ENCODE results near the gene WWOX.

WWOX gene

GRCh38 chr16:78942625-78943245 is 843.3 kb downstream of the WWOX start:
- H3K4me3 ChIP-seq (ENCODE audit: low read length) = no peak overlapping the region
- no peak for TF ChIP-seq ZNF274 (IDR thresholded peaks at IDR 0.05; ENCODE audit: low read depth, low read length)

GRCh38 chr16:78945336-78945735 is 845.9 kb downstream of the WWOX start:
- TF ChIP-seq ZNF274 (IDR thresholded peaks at IDR 0.05; ENCODE audit: low read depth, low read length) = no peak
- no peak overlapping the region for H3K4me3 ChIP-seq (ENCODE audit: low read length)

- H3K4me3 ChIP-seq (ENCODE audit: low read length) = no peak overlapping the region
- no peak for TF ChIP-seq ZNF274 (IDR thresholded peaks at IDR 0.05; ENCODE audit: low read depth, low read length)
Measured at GRCh38 chr16:78946556-78946955, 847.1 kb downstream of the WWOX start.

GRCh38 chr16:78950768-78951167 is 851.3 kb downstream of the WWOX start:
- no peak for TF ChIP-seq ZNF274 (IDR thresholded peaks at IDR 0.05; ENCODE audit: low read depth, low read length)
- no peak overlapping the region for H3K4me3 ChIP-seq (ENCODE audit: low read length)

GRCh38 chr16:78952630-78953029 is 853.2 kb downstream of the WWOX start:
- no peak for TF ChIP-seq ZNF274 (IDR thresholded peaks at IDR 0.05; ENCODE audit: low read depth, low read length)
- H3K4me3 ChIP-seq (ENCODE audit: low read length) = no peak overlapping the region

- no peak for TF ChIP-seq ZNF274 (IDR thresholded peaks at IDR 0.05; ENCODE audit: low read depth, low read length)
- no peak overlapping the region for H3K4me3 ChIP-seq (ENCODE audit: low read length)
Measured at GRCh38 chr16:78953526-78953925, 854.1 kb downstream of the WWOX start.

GRCh38 chr16:78955206-78955605 is 855.8 kb downstream of the WWOX start:
- no peak overlapping the region for H3K4me3 ChIP-seq (ENCODE audit: low read length)
- no peak for TF ChIP-seq ZNF274 (IDR thresholded peaks at IDR 0.05; ENCODE audit: low read depth, low read length)

GRCh38 chr16:78956859-78957258 is 857.4 kb downstream of the WWOX start:
- H3K4me3 ChIP-seq (ENCODE audit: low read length) = no peak overlapping the region
- TF ChIP-seq ZNF274 (IDR thresholded peaks at IDR 0.05; ENCODE audit: low read depth, low read length) = no peak

- TF ChIP-seq ZNF274 (IDR thresholded peaks at IDR 0.05; ENCODE audit: low read depth, low read length) = no peak
- no peak overlapping the region for H3K4me3 ChIP-seq (ENCODE audit: low read length)
Measured at GRCh38 chr16:78957317-78958100, 858.1 kb downstream of the WWOX start.

GRCh38 chr16:78961464-78961863 is 862.0 kb downstream of the WWOX start:
- TF ChIP-seq ZNF274 (IDR thresholded peaks at IDR 0.05; ENCODE audit: low read depth, low read length) = no peak
- H3K4me3 ChIP-seq (ENCODE audit: low read length) = peak overlapping the region; percentile 61; the same call in 1 of the 2 replicates

GRCh38 chr16:78962457-78962929 is 863.0 kb downstream of the WWOX start:
- H3K4me3 ChIP-seq (ENCODE audit: low read length) = no peak overlapping the region
- no peak for TF ChIP-seq ZNF274 (IDR thresholded peaks at IDR 0.05; ENCODE audit: low read depth, low read length)

GRCh38 chr16:78967948-78968347 is 868.5 kb downstream of the WWOX start:
- no peak overlapping the region for H3K4me3 ChIP-seq (ENCODE audit: low read length)
- no peak for TF ChIP-seq ZNF274 (IDR thresholded peaks at IDR 0.05; ENCODE audit: low read depth, low read length)

GRCh38 chr16:78969721-78970120 is 870.3 kb downstream of the WWOX start:
- TF ChIP-seq ZNF274 (IDR thresholded peaks at IDR 0.05; ENCODE audit: low read depth, low read length) = no peak

GRCh38 chr16:78970650-78971049 is 871.2 kb downstream of the WWOX start:
- no peak overlapping the region for H3K4me3 ChIP-seq (ENCODE audit: low read length)
- no peak for TF ChIP-seq ZNF274 (IDR thresholded peaks at IDR 0.05; ENCODE audit: low read depth, low read length)

More at GRCh38 chr16:78969721-78970120, 870.3 kb downstream of the WWOX start:
- H3K4me3 ChIP-seq (ENCODE audit: low read length) = no peak overlapping the region

- no peak for TF ChIP-seq ZNF274 (IDR thresholded peaks at IDR 0.05; ENCODE audit: low read depth, low read length)
- H3K4me3 ChIP-seq (ENCODE audit: low read length) = no peak overlapping the region
Measured at GRCh38 chr16:78972006-78972405, 872.6 kb downstream of the WWOX start.

Data from GM08714 (cell line).